HepG2 (cell line): ENCODE data around the gene POFUT2. TPM values are rescaled to one million over a fixed set of nuclear protein-coding genes. Genes with fewer than 3 reads are reported as not detected.

Source experiments
- RARA ChIP-seq: IDR thresholded peaks from 2 replicates; pipeline ENCODE4 v1.6.1; 2016; ENCODE audit warnings: missing genetic modification reagents, missing compliant biosample characterization
- RNF219 ChIP-seq: sonication (generic); formaldehyde crosslinking; IDR thresholded peaks from 2 replicates; pipeline ENCODE4 v1.5.0; 2020; ENCODE audit warnings: mild to moderate bottlenecking, missing genetic modification reagents
- SAP130 ChIP-seq: IDR thresholded peaks from 2 replicates; pipeline ENCODE4 v1.6.1; 2016; ENCODE audit warnings: low read depth
- SIN3A ChIP-seq: IDR thresholded peaks from 2 replicates; pipeline ENCODE4 v1.6.1; 2011; ENCODE audit warnings: low read depth, mild to moderate bottlenecking, control low read depth, low read length, borderline replicate concordance
- SMC3 ChIP-seq: IDR thresholded peaks from 2 replicates; pipeline ENCODE4 v1.6.1; 2011; ENCODE audit warnings: low read length, improper control_type of control experiment
- SSRP1 ChIP-seq: IDR thresholded peaks from 2 replicates; pipeline ENCODE4 v1.6.1; 2016; ENCODE audit warnings: control low read depth
- ZFP36 ChIP-seq: fragments of 150-350 bp; IDR thresholded peaks from 2 replicates; pipeline ENCODE4 v1.6.1; 2018; ENCODE audit warnings: borderline replicate concordance, low read length, low read depth; ENCODE audit not compliant: partially characterized antibody
- ZGPAT ChIP-seq: IDR thresholded peaks from 2 replicates; pipeline ENCODE4 v1.6.1; 2016; ENCODE audit warnings: mild to moderate bottlenecking
- ZMAT3 ChIP-seq: sonication (generic); formaldehyde crosslinking; conservative IDR thresholded peaks from 2 replicates; pipeline ENCODE4 v1.7.0; 2021; ENCODE audit warnings: missing genetic modification reagents
- ZNF207 ChIP-seq: fragments of 450-650 bp; IDR thresholded peaks from 2 replicates; pipeline ENCODE4 v1.6.1; 2016; ENCODE audit warnings: antibody characterized with exemption, borderline replicate concordance
- ZNF567 ChIP-seq: sonication (generic); formaldehyde crosslinking; IDR thresholded peaks from 2 replicates; pipeline ENCODE4 v1.8.1; 2023; ENCODE audit warnings: mild to moderate bottlenecking, missing genetic modification reagents, borderline replicate concordance
- polyA plus RNA-seq, 8 experiments: library from polyadenylated mRNA; depleted of rRNA in 3 of 8; stranded (reverse) in 7 of 8; unstranded in 1 of 8; fragments of >200 nt; fragmentation: Illumina TruSeq in 4 of 8; extraction: Trizol in 4 of 8; gene quantifications; 2 replicates each; pipeline versions ENCODE4 v1.2.1 to v1.2.3, GENCODE V29; 2011 to 2016; ENCODE audit warnings: low read depth in 4 of 8, missing spikeins in 1 of 8, mixed read lengths in 1 of 8; ENCODE audit not compliant: insufficient read depth in 1 of 8
- total RNA-seq, 5 experiments: library from RNA; depleted of rRNA; stranded (reverse); fragments of >200 nt; fragmentation: Illumina TruSeq; extraction: Trizol; gene quantifications; 2 replicates each; pipeline ENCODE4 v1.2.3, GENCODE V29; 2016; ENCODE audit warnings: low read depth in 1 of 5
- TF ChIP-seq, protein P1 (sequence below): sonication (generic); formaldehyde crosslinking; IDR thresholded peaks from 2 replicates; pipeline ENCODE4 v1.4.0; 2020; ENCODE audit warnings: missing genetic modification reagents
- TF ChIP-seq, protein P2 (sequence below): sonication (generic); formaldehyde crosslinking; IDR thresholded peaks from 2 replicates; pipeline ENCODE4 v1.9.0; 2021; ENCODE audit warnings: mild to moderate bottlenecking, missing genetic modification reagents

Gene POFUT2
- total and polyA plus RNA-seq, 2 of the 13 experiments (the other 11 are each of a cell fraction or from before 2014, with no cell fraction given) = 22.8 to 24.0 TPM

GRCh38 chr21:45336870-45337269 lies 49.2 kb upstream of the POFUT2 start (continued):
- TF ChIP-seq, protein P1, sequence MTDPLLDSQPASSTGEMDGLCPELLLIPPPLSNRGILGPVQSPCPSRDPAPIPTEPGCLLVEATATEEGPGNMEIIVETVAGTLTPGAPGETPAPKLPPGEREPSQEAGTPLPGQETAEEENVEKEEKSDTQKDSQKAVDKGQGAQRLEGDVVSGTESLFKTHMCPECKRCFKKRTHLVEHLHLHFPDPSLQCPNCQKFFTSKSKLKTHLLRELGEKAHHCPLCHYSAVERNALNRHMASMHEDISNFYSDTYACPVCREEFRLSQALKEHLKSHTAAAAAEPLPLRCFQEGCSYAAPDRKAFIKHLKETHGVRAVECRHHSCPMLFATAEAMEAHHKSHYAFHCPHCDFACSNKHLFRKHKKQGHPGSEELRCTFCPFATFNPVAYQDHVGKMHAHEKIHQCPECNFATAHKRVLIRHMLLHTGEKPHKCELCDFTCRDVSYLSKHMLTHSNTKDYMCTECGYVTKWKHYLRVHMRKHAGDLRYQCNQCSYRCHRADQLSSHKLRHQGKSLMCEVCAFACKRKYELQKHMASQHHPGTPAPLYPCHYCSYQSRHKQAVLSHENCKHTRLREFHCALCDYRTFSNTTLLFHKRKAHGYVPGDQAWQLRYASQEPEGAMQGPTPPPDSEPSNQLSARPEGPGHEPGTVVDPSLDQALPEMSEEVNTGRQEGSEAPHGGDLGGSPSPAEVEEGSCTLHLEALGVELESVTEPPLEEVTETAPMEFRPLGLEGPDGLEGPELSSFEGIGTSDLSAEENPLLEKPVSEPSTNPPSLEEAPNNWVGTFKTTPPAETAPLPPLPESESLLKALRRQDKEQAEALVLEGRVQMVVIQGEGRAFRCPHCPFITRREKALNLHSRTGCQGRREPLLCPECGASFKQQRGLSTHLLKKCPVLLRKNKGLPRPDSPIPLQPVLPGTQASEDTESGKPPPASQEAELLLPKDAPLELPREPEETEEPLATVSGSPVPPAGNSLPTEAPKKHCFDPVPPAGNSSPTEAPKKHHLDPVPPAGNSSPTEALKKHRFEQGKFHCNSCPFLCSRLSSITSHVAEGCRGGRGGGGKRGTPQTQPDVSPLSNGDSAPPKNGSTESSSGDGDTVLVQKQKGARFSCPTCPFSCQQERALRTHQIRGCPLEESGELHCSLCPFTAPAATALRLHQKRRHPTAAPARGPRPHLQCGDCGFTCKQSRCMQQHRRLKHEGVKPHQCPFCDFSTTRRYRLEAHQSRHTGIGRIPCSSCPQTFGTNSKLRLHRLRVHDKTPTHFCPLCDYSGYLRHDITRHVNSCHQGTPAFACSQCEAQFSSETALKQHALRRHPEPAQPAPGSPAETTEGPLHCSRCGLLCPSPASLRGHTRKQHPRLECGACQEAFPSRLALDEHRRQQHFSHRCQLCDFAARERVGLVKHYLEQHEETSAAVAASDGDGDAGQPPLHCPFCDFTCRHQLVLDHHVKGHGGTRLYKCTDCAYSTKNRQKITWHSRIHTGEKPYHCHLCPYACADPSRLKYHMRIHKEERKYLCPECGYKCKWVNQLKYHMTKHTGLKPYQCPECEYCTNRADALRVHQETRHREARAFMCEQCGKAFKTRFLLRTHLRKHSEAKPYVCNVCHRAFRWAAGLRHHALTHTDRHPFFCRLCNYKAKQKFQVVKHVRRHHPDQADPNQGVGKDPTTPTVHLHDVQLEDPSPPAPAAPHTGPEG (CRISPR knock-in tag) = no peak
- TF ChIP-seq SMC3 (no peak), ZNF567 (no peak), RARA (CRISPR knock-in tag) (0 out of 2 replicates have a peak, but pooled peaks have one; percentile 26), ZMAT3 (no peak), ZNF207 (no peak), SSRP1 (CRISPR knock-in tag) (no peak), RNF219 (CRISPR knock-in tag) (0 out of 2 replicates have a peak, but pooled peaks have one; percentile 20), ZFP36 (no peak), SAP130 (CRISPR knock-in tag) (peak; percentile 38; the same call in 1 of the 2 replicates), SIN3A (no peak), ZGPAT (CRISPR knock-in tag) (0 out of 2 replicates have a peak, but pooled peaks have one; percentile 29)
- TF ChIP-seq, protein P2, sequence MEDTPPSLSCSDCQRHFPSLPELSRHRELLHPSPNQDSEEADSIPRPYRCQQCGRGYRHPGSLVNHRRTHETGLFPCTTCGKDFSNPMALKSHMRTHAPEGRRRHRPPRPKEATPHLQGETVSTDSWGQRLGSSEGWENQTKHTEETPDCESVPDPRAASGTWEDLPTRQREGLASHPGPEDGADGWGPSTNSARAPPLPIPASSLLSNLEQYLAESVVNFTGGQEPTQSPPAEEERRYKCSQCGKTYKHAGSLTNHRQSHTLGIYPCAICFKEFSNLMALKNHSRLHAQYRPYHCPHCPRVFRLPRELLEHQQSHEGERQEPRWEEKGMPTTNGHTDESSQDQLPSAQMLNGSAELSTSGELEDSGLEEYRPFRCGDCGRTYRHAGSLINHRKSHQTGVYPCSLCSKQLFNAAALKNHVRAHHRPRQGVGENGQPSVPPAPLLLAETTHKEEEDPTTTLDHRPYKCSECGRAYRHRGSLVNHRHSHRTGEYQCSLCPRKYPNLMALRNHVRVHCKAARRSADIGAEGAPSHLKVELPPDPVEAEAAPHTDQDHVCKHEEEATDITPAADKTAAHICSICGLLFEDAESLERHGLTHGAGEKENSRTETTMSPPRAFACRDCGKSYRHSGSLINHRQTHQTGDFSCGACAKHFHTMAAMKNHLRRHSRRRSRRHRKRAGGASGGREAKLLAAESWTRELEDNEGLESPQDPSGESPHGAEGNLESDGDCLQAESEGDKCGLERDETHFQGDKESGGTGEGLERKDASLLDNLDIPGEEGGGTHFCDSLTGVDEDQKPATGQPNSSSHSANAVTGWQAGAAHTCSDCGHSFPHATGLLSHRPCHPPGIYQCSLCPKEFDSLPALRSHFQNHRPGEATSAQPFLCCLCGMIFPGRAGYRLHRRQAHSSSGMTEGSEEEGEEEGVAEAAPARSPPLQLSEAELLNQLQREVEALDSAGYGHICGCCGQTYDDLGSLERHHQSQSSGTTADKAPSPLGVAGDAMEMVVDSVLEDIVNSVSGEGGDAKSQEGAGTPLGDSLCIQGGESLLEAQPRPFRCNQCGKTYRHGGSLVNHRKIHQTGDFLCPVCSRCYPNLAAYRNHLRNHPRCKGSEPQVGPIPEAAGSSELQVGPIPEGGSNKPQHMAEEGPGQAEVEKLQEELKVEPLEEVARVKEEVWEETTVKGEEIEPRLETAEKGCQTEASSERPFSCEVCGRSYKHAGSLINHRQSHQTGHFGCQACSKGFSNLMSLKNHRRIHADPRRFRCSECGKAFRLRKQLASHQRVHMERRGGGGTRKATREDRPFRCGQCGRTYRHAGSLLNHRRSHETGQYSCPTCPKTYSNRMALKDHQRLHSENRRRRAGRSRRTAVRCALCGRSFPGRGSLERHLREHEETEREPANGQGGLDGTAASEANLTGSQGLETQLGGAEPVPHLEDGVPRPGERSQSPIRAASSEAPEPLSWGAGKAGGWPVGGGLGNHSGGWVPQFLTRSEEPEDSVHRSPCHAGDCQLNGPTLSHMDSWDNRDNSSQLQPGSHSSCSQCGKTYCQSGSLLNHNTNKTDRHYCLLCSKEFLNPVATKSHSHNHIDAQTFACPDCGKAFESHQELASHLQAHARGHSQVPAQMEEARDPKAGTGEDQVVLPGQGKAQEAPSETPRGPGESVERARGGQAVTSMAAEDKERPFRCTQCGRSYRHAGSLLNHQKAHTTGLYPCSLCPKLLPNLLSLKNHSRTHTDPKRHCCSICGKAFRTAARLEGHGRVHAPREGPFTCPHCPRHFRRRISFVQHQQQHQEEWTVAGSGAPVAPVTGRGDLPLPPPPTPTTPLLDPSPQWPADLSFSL (CRISPR knock-in tag) = no peak
